H1 (cell line): ENCODE measurements around the gene SMAD6. TPM values are rescaled to one million over a fixed set of nuclear protein-coding genes. Genes with fewer than 3 reads are reported as not detected.

Experiments
- MAFK ChIP-seq: IDR thresholded peaks from 2 replicates; pipeline ENCODE4 v1.6.1; 2012; ENCODE audit warnings: low read depth, mild to moderate bottlenecking, improper control_type of control experiment, low read length
- NRF1 ChIP-seq: IDR thresholded peaks from 2 replicates; pipeline ENCODE4 v1.6.1; 2011; ENCODE audit warnings: mild to moderate bottlenecking, low read depth, low read length, improper control_type of control experiment
- polyA plus RNA-seq, 7 experiments: library from polyadenylated mRNA; depleted of rRNA in 3 of 7; stranded (reverse) in 5 of 7; unstranded in 2 of 7; fragments of >200 nt in 5 of 7; fragments of 200-250 nt in 2 of 7; gene quantifications; 1 replicate in 5 of 7; 2 replicates in 1 of 7; 4 replicates in 1 of 7; pipeline versions ENCODE4 v1.2.1 to v1.2.3, GENCODE V29; 2011 to 2013; ENCODE audit warnings: missing spikeins in 2 of 7, mixed read lengths in 2 of 7
- total RNA-seq: library from RNA; stranded (reverse); fragmentation: NEBNext Ultra II Directional; extraction: Animal tissue kit (Norgen Biotek cat#: 25700); gene quantifications from 2 replicates; pipeline ENCODE4 v1.2.1, GENCODE V29; 2021

Gene SMAD6
- total and polyA plus RNA-seq, 2 of the 8 experiments (the other 6 are each of a cell fraction or from before 2014, with no cell fraction given), result 1.8 to 7.0 TPM

- no peak for TF ChIP-seq NRF1
- no peak for TF ChIP-seq MAFK
Observed at GRCh38 chr15:66709884-66710283, 7.8 kb downstream of the SMAD6 start (continued).
